Measurements from ENCODE around the gene KIF16B.
"Not testable (repeated sequence)": the region's sequence is repeated elsewhere in the genome, so short reads cannot be mapped to it uniquely, and the experiment has no call there.

KIF16B gene

GRCh38 chr20:16440686-16441085, 132.6 kb downstream of the KIF16B start:
- Histone ChIP-seq H3K9ac (ENCODE audit: low read length) (no peak overlapping the region), H3K9me3 (ENCODE audit: insufficient read depth, low read length) (no peaks in the 10 kb centered on the region), H4K20me1 (ENCODE audit: insufficient read depth, low read length) (no peaks in the 10 kb centered on the region), H3K79me2 (ENCODE audit: low read length) (no peaks in the 10 kb centered on the region), H3K4me1 (ENCODE audit: low read length) (no peaks in the 10 kb centered on the region), H3K4me3 (ENCODE audit: low read length) (no peak overlapping the region), H3K36me3 (replicated peaks; ENCODE audit: low read depth, low read length) (no peaks in the 10 kb centered on the region), H3K27me3 (ENCODE audit: low read depth, low read length) (no peaks in the 10 kb centered on the region), H3K27ac (ENCODE audit: low read length) (no peak overlapping the region), H2AFZ (ENCODE audit: low read depth, low read length) (no peak overlapping the region), H3K4me2 (ENCODE audit: low read length) (no peak overlapping the region)
- no peak for TF ChIP-seq CTCF (IDR thresholded peaks at IDR 0.05; ENCODE audit: low read depth, low read length)
- no peak for TF ChIP-seq EZH2phosphoT487 (IDR thresholded peaks at IDR 0.05; ENCODE audit: low read depth)

- not testable (repeated sequence) for H3K27me3 ChIP-seq (ENCODE audit: low read depth, low read length); H3K9ac ChIP-seq (ENCODE audit: low read length); H4K20me1 ChIP-seq (ENCODE audit: insufficient read depth, low read length); H3K4me2 ChIP-seq (ENCODE audit: low read length); H3K9me3 ChIP-seq (ENCODE audit: insufficient read depth, low read length); H3K4me3 ChIP-seq (ENCODE audit: low read length); H2AFZ ChIP-seq (ENCODE audit: low read depth, low read length); H3K27ac ChIP-seq (ENCODE audit: low read length); H3K4me1 ChIP-seq (ENCODE audit: low read length); H3K36me3 ChIP-seq (replicated peaks; ENCODE audit: low read depth, low read length); H3K79me2 ChIP-seq (ENCODE audit: low read length)
These were observed 133.7 kb downstream of the KIF16B start for GRCh38 chr20:16439540-16439939.

GRCh38 chr20:16438100-16438499, 135.1 kb downstream of the KIF16B start:
- Histone ChIP-seq H3K9me3 (ENCODE audit: insufficient read depth, low read length) (no peaks in the 10 kb centered on the region), H3K36me3 (replicated peaks; ENCODE audit: low read depth, low read length) (no peaks in the 10 kb centered on the region), H3K27ac (ENCODE audit: low read length) (no peak overlapping the region), H3K4me2 (ENCODE audit: low read length) (no peak overlapping the region), H4K20me1 (ENCODE audit: insufficient read depth, low read length) (no peaks in the 10 kb centered on the region), H3K27me3 (ENCODE audit: low read depth, low read length) (no peaks in the 10 kb centered on the region), H3K9ac (ENCODE audit: low read length) (no peak overlapping the region), H3K4me1 (ENCODE audit: low read length) (peaks cover 5% of the 10 kb centered on the region; the same call in 1 of the 2 replicates), H3K4me3 (ENCODE audit: low read length) (no peak overlapping the region), H3K79me2 (ENCODE audit: low read length) (no peaks in the 10 kb centered on the region), H2AFZ (ENCODE audit: low read depth, low read length) (no peak overlapping the region)
- TF ChIP-seq EZH2phosphoT487 (IDR thresholded peaks at IDR 0.05; ENCODE audit: low read depth), result no peak
- TF ChIP-seq CTCF (IDR thresholded peaks at IDR 0.05; ENCODE audit: low read depth, low read length), result no peak

GRCh38 chr20:16437387-16437996, 135.8 kb downstream of the KIF16B start:
- peaks cover 5% of the 10 kb centered on the region; the same call in 1 of the 2 replicates for H3K4me1 ChIP-seq (ENCODE audit: low read length)
- H3K9me3 ChIP-seq (ENCODE audit: insufficient read depth, low read length), result no peaks in the 10 kb centered on the region
- no peaks in the 10 kb centered on the region for H3K36me3 ChIP-seq (replicated peaks; ENCODE audit: low read depth, low read length)
- H3K79me2 ChIP-seq (ENCODE audit: low read length), result no peaks in the 10 kb centered on the region
- no peak overlapping the region for H3K4me2 ChIP-seq (ENCODE audit: low read length)
- no peak overlapping the region for H3K27ac ChIP-seq (ENCODE audit: low read length)
- no peaks in the 10 kb centered on the region for H3K27me3 ChIP-seq (ENCODE audit: low read depth, low read length)
- no peaks in the 10 kb centered on the region for H4K20me1 ChIP-seq (ENCODE audit: insufficient read depth, low read length)
- H2AFZ ChIP-seq (ENCODE audit: low read depth, low read length), result no peak overlapping the region
- no peak overlapping the region for H3K4me3 ChIP-seq (ENCODE audit: low read length)
- H3K9ac ChIP-seq (ENCODE audit: low read length), result no peak overlapping the region
- TF ChIP-seq EZH2phosphoT487 (IDR thresholded peaks at IDR 0.05; ENCODE audit: low read depth) (no peak), CTCF (IDR thresholded peaks at IDR 0.05; ENCODE audit: low read depth, low read length) (no peak)
